HEK293T (cell line): ENCODE measurements around the gene SYNE2.

Experiments
- CTCF ChIA-PET: fragments of 350-600 bp; formaldehyde crosslinking; extraction: SDS; loops from one replicate; lab custom pipeline; 2021; ENCODE audit warnings: antibody characterized with exemption, inconsistent platforms; lab: Yijun Ruan, JAX
- POLR2A ChIA-PET: fragments of 350-600 bp; formaldehyde crosslinking; extraction: SDS; loops from one replicate; lab custom pipeline; 2020; ENCODE audit warnings: antibody characterized with exemption, inconsistent platforms; lab: Yijun Ruan, JAX
- DNase-seq: peaks from one replicate; pipeline ENCODE4 v3.0.0; 2012; ENCODE audit warnings: mixed read lengths; ENCODE audit errors: extremely low spot score
- ARNT ChIP-seq: fragments of 450-650 bp; IDR thresholded peaks from 2 replicates; pipeline ENCODE4 v1.6.1; 2017; ENCODE audit warnings: mild to moderate bottlenecking
- BHLHE40 ChIP-seq: fragments of 450-650 bp; IDR thresholded peaks from 2 replicates; pipeline ENCODE4 v1.6.1; 2016; ENCODE audit warnings: mild to moderate bottlenecking, moderate library complexity, borderline replicate concordance
- CTBP1 ChIP-seq: fragments of 450-650 bp; IDR thresholded peaks from 2 replicates; pipeline ENCODE4 v1.6.1; 2016; ENCODE audit warnings: borderline replicate concordance
- ELF4 ChIP-seq: fragments of 450-650 bp; IDR thresholded peaks from 2 replicates; pipeline ENCODE4 v1.6.1; 2017; ENCODE audit warnings: antibody characterized with exemption
- FOXA1 ChIP-seq: fragments of 450-650 bp; IDR thresholded peaks from 2 replicates; pipeline ENCODE4 v1.6.1; 2016; ENCODE audit warnings: mild to moderate bottlenecking
- FOXK2 ChIP-seq: fragments of 450-650 bp; IDR thresholded peaks from 2 replicates; pipeline ENCODE4 v1.6.1; 2016; ENCODE audit warnings: mild to moderate bottlenecking
- FOXM1 ChIP-seq: fragments of 450-650 bp; IDR thresholded peaks from 2 replicates; pipeline ENCODE4 v1.6.1; 2017; ENCODE audit warnings: mild to moderate bottlenecking, borderline replicate concordance
- HDGF ChIP-seq: fragments of 450-650 bp; IDR thresholded peaks from 2 replicates; pipeline ENCODE4 v1.6.1; 2017; ENCODE audit warnings: antibody characterized with exemption, borderline replicate concordance
- L3MBTL2 ChIP-seq: fragments of 450-650 bp; conservative IDR thresholded peaks from 2 replicates; pipeline ENCODE4 v1.6.1; 2016; ENCODE audit warnings: mild to moderate bottlenecking
- LEF1 ChIP-seq: fragments of 450-650 bp; IDR thresholded peaks from 2 replicates; pipeline ENCODE4 v1.6.1; 2017; ENCODE audit warnings: mild to moderate bottlenecking, borderline replicate concordance
- NFRKB ChIP-seq: fragments of 450-650 bp; IDR thresholded peaks from 2 replicates; pipeline ENCODE4 v1.6.1; 2016; ENCODE audit warnings: mild to moderate bottlenecking, moderate library complexity
- PKNOX1 ChIP-seq: fragments of 450-650 bp; IDR thresholded peaks from 2 replicates; pipeline ENCODE4 v1.6.1; 2016
- SP1 ChIP-seq: fragments of 450-650 bp; IDR thresholded peaks from 2 replicates; pipeline ENCODE4 v1.6.1; 2017
- SUZ12 ChIP-seq: fragments of 450-650 bp; IDR thresholded peaks from 2 replicates; pipeline ENCODE4 v1.6.1; 2016; ENCODE audit warnings: mild to moderate bottlenecking
- TARDBP ChIP-seq: fragments of 450-650 bp; IDR thresholded peaks from 2 replicates; pipeline ENCODE4 v1.6.1; 2016
- ZNF384 ChIP-seq: fragments of 450-650 bp; IDR thresholded peaks from 2 replicates; pipeline ENCODE4 v1.6.1; 2016

The SYNE2 gene

GRCh38 chr14:64059454-64060198, 206.8 kb downstream of the SYNE2 start:
- POLR2A ChIA-PET: no interaction called here
- CTCF ChIA-PET: interaction anchor here (1.3 kb wide), 1 partner anchor 235 kb away, joined by 4 read pairs; no protein-coding TSS in a partner anchor
- TF ChIP-seq FOXM1 (no peak), LEF1 (no peak), ELF4 (no peak), FOXA1 (no peak), NFRKB (no peak), ZNF384 (no peak), ARNT (no peak), L3MBTL2 (no peak), CTBP1 (no peak), TARDBP (no peak), SUZ12 (no peak), FOXK2 (no peak), SP1 (no peak)
- no peak for DNase-seq

- POLR2A ChIA-PET: no interaction called here
- no peak for TF ChIP-seq ELF4
- TF ChIP-seq NFRKB: no peak
- no peak for TF ChIP-seq SP1
- no peak for TF ChIP-seq BHLHE40
- CTCF ChIA-PET: interaction anchor here (1.0 to 1.3 kb wide), 2 partner anchors 16 to 235 kb away, joined by 4 read pairs; no protein-coding TSS in a partner anchor
- no peak for DNase-seq
These were observed 207.4 kb downstream of the SYNE2 start for GRCh38 chr14:64060199-64060545.

- ChIA-PET CTCF (interaction anchor here (1.0 to 1.3 kb wide), 2 partner anchors 17 to 234 kb away, joined by 4 read pairs; no protein-coding TSS in a partner anchor), POLR2A (no interaction called here)
- no peak for TF ChIP-seq ARNT
- no peak for TF ChIP-seq ELF4
- no peak for TF ChIP-seq LEF1
- TF ChIP-seq PKNOX1: no peak
- TF ChIP-seq SUZ12: no peak
- TF ChIP-seq BHLHE40: no peak
- TF ChIP-seq TARDBP: no peak
- TF ChIP-seq FOXK2: no peak
- DNase-seq: peak; percentile 47
These were observed 207.9 kb downstream of the SYNE2 start for GRCh38 chr14:64060648-64061096.

GRCh38 chr14:64061115-64061514, 208.3 kb downstream of the SYNE2 start:
- ChIA-PET CTCF (interaction anchor here (1.0 kb wide), 1 partner anchor 17 kb away, joined by 4 read pairs; no protein-coding TSS in a partner anchor), POLR2A (no interaction called here)
- TF ChIP-seq SUZ12 (no peak), FOXK2 (no peak), FOXA1 (no peak), ARNT (no peak), SP1 (no peak), LEF1 (no peak), CTBP1 (no peak), ELF4 (no peak), L3MBTL2 (no peak), FOXM1 (no peak), TARDBP (no peak), ZNF384 (no peak), NFRKB (no peak), HDGF (no peak), PKNOX1 (no peak), BHLHE40 (no peak)
- no peak for DNase-seq

GRCh38 chr14:64061706-64062105, 208.9 kb downstream of the SYNE2 start:
- CTCF ChIA-PET: no interaction called here
- DNase-seq: no peak
- TF ChIP-seq ZNF384 (no peak), SP1 (no peak), HDGF (no peak), LEF1 (no peak), CTBP1 (no peak), FOXA1 (no peak)
- POLR2A ChIA-PET: no interaction called here

GRCh38 chr14:64062381-64063115, 209.7 kb downstream of the SYNE2 start:
- POLR2A ChIA-PET: no interaction called here
- TF ChIP-seq ZNF384 (no peak), ELF4 (no peak), HDGF (no peak), L3MBTL2 (no peak), ARNT (no peak), SP1 (no peak), SUZ12 (no peak), FOXK2 (no peak), FOXM1 (no peak), PKNOX1 (no peak), LEF1 (no peak), TARDBP (no peak), FOXA1 (no peak), BHLHE40 (no peak), CTBP1 (no peak), NFRKB (no peak)
- DNase-seq: no peak
- CTCF ChIA-PET: no interaction called here
